ENCODE measurements around the gene FRMD6. TPM values are rescaled to one million over a fixed set of nuclear protein-coding genes. Genes with fewer than 3 reads are reported as not detected.

FRMD6 gene
- total RNA-seq, 1 experiment from 2014 or later: 9.6 TPM

DNA sequence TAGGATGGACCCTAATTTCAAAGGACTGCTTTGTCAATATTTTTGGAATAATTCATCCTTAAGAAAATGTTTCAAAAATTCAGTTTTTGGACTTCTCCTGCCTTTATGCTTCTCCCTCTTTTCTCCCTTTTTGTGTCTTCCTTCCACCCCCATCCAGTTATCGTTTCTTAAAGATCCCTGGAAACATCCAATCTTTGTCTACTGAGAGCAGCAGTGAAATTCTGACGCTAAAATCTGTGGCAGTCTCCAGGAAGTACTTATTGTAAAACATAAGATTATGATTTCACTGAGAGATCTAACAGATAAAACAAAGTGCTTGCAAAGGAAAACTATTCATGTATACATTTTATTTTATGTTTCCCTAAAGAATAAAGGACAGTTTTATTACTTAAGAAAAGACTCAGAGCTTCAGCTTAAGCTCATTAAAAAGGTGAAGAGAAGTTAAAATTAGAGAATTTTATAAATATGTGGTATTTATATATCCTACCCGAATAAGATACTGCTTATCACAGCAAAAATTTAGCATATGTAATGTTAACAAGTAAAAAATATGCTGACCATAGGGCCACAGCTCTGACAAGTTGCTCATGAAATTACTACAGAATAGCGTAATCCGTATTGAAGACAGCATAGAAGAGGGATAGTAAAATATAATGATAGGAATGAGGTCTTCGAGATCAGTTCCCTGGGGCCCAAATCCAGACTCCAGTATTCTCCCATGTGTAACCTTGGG lies 6.9 kb downstream of the FRMD6 start:
- Histone ChIP-seq H3K79me2 (ENCODE audit: insufficient read depth, low read length) (peaks cover 3% of the 10 kb centered on the region; the same call in 1 of the 2 replicates), H3K4me1 (ENCODE audit: insufficient read depth, low read length) (peaks cover 10% of the 10 kb centered on the region; the same call in 1 of the 2 replicates), H3K56ac (ENCODE audit: insufficient read length, low read depth, low read length) (no peak overlapping the region), H2BK15ac (ENCODE audit: low read depth, low read length) (no peak overlapping the region), H3K4ac (ENCODE audit: low read depth, low read length) (no peak overlapping the region), H3K14ac (ENCODE audit: insufficient read depth, low read length) (no peak overlapping the region), H2BK120ac (ENCODE audit: low read depth, low read length, poor library complexity, severe bottlenecking) (no peak overlapping the region), H3K9ac (ENCODE audit: extremely low read depth, insufficient read length, low read length) (no peak overlapping the region), H3K9me3 (ENCODE audit: control insufficient read depth, low read depth, low read length) (no peaks in the 10 kb centered on the region), H3K18ac (ENCODE audit: insufficient read length, low read depth, low read length) (no peak overlapping the region), H3K4me2 (ENCODE audit: insufficient read depth, insufficient read length, low read length) (no peak overlapping the region), H3K27me3 (ENCODE audit: insufficient read depth, low read length) (no peaks in the 10 kb centered on the region), H3K79me1 (ENCODE audit: insufficient read depth, low read depth, low read length, poor library complexity, severe bottlenecking) (no peaks in the 10 kb centered on the region), H2BK20ac (ENCODE audit: low read depth, low read length, poor library complexity, severe bottlenecking) (no peak overlapping the region), H2AFZ (ENCODE audit: low read length) (no peak overlapping the region), H2BK12ac (ENCODE audit: insufficient read length, low read depth, low read length) (no peak overlapping the region), H4K20me1 (ENCODE audit: control insufficient read depth, insufficient read depth, insufficient read length) (no peaks in the 10 kb centered on the region), H4K91ac (ENCODE audit: insufficient read length, low read depth, low read length) (no peak overlapping the region), H4K5ac (ENCODE audit: insufficient read length, low read depth, low read length) (no peak overlapping the region), H3K23me2 (ENCODE audit: insufficient read length, low read depth, low read length, poor library complexity, severe bottlenecking) (no peaks in the 10 kb centered on the region), H4K8ac (replicated peaks; ENCODE audit: insufficient read length, low read depth, low read length) (no peak overlapping the region), H3T11ph (ENCODE audit: low read length) (no peak overlapping the region), H2BK5ac (ENCODE audit: insufficient read length, low read length) (no peak overlapping the region), H3K27ac (ENCODE audit: insufficient read length, low read depth, low read length) (no peak overlapping the region), H2AK5ac (ENCODE audit: insufficient read length, low read length) (no peak overlapping the region), H3K23ac (ENCODE audit: insufficient read length, low read depth, low read length) (no peak overlapping the region)
- H3K27me3 Mint-ChIP-seq (ENCODE audit: low read depth): no peaks in the 10 kb centered on the region
- H3K4me3 Mint-ChIP-seq: no peak overlapping the region
- DNase-seq: no peak
- no CpG with 5 or more reads among the region's 6 CpGs for WGBS (ENCODE audit: extremely low coverage, insufficient read length, low lambda C conversion rate)
- peaks cover 18 to 21% of the 10 kb centered on the region in 2 experiments for H3K4me1 Mint-ChIP-seq
- peaks cover 0 to 3% (median 2%) of the 10 kb centered on the region in 3 experiments; a peak in 1 of 7 replicates for H3K36me3 Mint-ChIP-seq (ENCODE audit: insufficient read depth in 1 of 3, low read depth in 3 of 3)
- no peak for TF ChIP-seq CTCF (conservative IDR thresholded peaks at IDR 0.05)
- H3K27ac Mint-ChIP-seq: peak overlapping the region in 1 of 3 experiments; percentile 56; a peak in 1 of 7 replicates
- no peaks in the 10 kb centered on the region; a peak in 1 of 5 replicates for H3K9me3 Mint-ChIP-seq

All from H9 (cell line).